ENCODE data around the gene PGM1. TPM values are rescaled to one million over a fixed set of nuclear protein-coding genes. Genes with fewer than 3 reads are reported as not detected.

The PGM1 gene
- total and polyA plus RNA-seq, 2 of the 13 experiments (the other 11 are each of a cell fraction or from before 2014, with no cell fraction given): 51.6 to 105 TPM

- no peak for TF ChIP-seq TRIM22 (IDR thresholded peaks at IDR 0.05)
- TF ChIP-seq NR1H2 (CRISPR knock-in tag; IDR thresholded peaks at IDR 0.05; ENCODE audit: borderline replicate concordance, low read depth): no peak
- TF ChIP-seq KDM2A (CRISPR knock-in tag; IDR thresholded peaks at IDR 0.05; ENCODE audit: borderline replicate concordance, low read depth): no peak
- 0 out of 2 replicates have a peak, but pooled peaks have one; percentile 26 for TF ChIP-seq ETV5 (CRISPR knock-in tag; IDR thresholded peaks at IDR 0.05; ENCODE audit: borderline replicate concordance)
- TF ChIP-seq MTA3 (CRISPR knock-in tag; IDR thresholded peaks at IDR 0.05): no peak
- no peak for TF ChIP-seq RFX3 (CRISPR knock-in tag; IDR thresholded peaks at IDR 0.05)
- TF ChIP-seq ATF7-NPFF (CRISPR knock-in tag; IDR thresholded peaks at IDR 0.05; ENCODE audit: low read depth): no peak
- no peak for TF ChIP-seq ZNF792 (CRISPR knock-in tag; IDR thresholded peaks at IDR 0.05)
- TF ChIP-seq RAD51 (IDR thresholded peaks at IDR 0.05; ENCODE audit: borderline replicate concordance): no peak
- no peak for TF ChIP-seq GATAD1 (CRISPR knock-in tag; IDR thresholded peaks at IDR 0.05)
- TF ChIP-seq TOE1 (CRISPR knock-in tag; IDR thresholded peaks at IDR 0.05): no peak
- no peak for TF ChIP-seq PLRG1 (conservative IDR thresholded peaks at IDR 0.05)
- TF ChIP-seq AHR (CRISPR knock-in tag; IDR thresholded peaks at IDR 0.05): no peak; the same call in 1 of the 2 replicates
- no peak for TF ChIP-seq ZNF850 (CRISPR knock-in tag; conservative IDR thresholded peaks at IDR 0.05)
- TF ChIP-seq MZF1 (CRISPR knock-in tag; IDR thresholded peaks at IDR 0.05; ENCODE audit: borderline replicate concordance): no peak
- peak; percentile 88; the same call in 1 of the 2 replicates for TF ChIP-seq AHDC1 (CRISPR knock-in tag; IDR thresholded peaks at IDR 0.05; ENCODE audit: borderline replicate concordance)
- TF ChIP-seq HMGXB4 (CRISPR knock-in tag; IDR thresholded peaks at IDR 0.05; ENCODE audit: borderline replicate concordance in 1 of 2, low read depth in 1 of 2): no peak
- no peak for TF ChIP-seq XBP1 (CRISPR knock-in tag; IDR thresholded peaks at IDR 0.05)
- TF ChIP-seq MATR3 (CRISPR knock-in tag; IDR thresholded peaks at IDR 0.05): no peak
- no peak for TF ChIP-seq ZNF530 (CRISPR knock-in tag; IDR thresholded peaks at IDR 0.05; ENCODE audit: low read depth)
- no peak for TF ChIP-seq JDP2 (CRISPR knock-in tag; IDR thresholded peaks at IDR 0.05; ENCODE audit: borderline replicate concordance)
- TF ChIP-seq MTF2 (CRISPR knock-in tag; IDR thresholded peaks at IDR 0.05; ENCODE audit: borderline replicate concordance): no peak
Observed at GRCh38 chr1:63640633-63641567, 47.7 kb downstream of the PGM1 start (continued).

All from HepG2 (cell line).